HL-60 (cell line): ENCODE results near the gene ARHGEF7.

Experiments used
- DNase-seq, 2 experiments: peaks; one replicate each; pipeline ENCODE4 v3.0.0-alpha.2; 2010 to 2020; ENCODE audit warnings: low read depth in 1 of 2, low spot score in 1 of 2
- H3K27ac ChIP-seq: fragments of 250-450 bp; sonication (Bioruptor Pico); replicated peaks from 2 replicates; pipeline ENCODE4 v1.5.1; 2020; ENCODE audit warnings: mild to moderate bottlenecking, moderate library complexity
- H3K27me3 ChIP-seq: fragments of 250-450 bp; sonication (Bioruptor Pico); 2 replicates; pipeline ENCODE4 v1.5.1; 2021; ENCODE audit warnings: mild to moderate bottlenecking, moderate library complexity; ENCODE audit not compliant: insufficient read depth, poor library complexity, severe bottlenecking
- H3K4me3 ChIP-seq: replicated peaks from 2 replicates; pipeline ENCODE4 v1.5.1; 2011; ENCODE audit warnings: mild to moderate bottlenecking, control low read depth, low read length; ENCODE audit not compliant: insufficient read depth
- CTCF ChIP-seq: IDR thresholded peaks from one replicate; pipeline ENCODE4 v1.5.1; 2011; ENCODE audit warnings: low read length, control low read depth, inconsistent platforms; ENCODE audit not compliant: insufficient read depth
- GABPA ChIP-seq: IDR thresholded peaks from 2 replicates; pipeline ENCODE4 v1.6.1; 2012; ENCODE audit warnings: low read depth
- POLR2AphosphoS5 ChIP-seq: IDR thresholded peaks from 2 replicates; pipeline ENCODE4 v1.6.1; 2012; ENCODE audit warnings: low read depth
- REST ChIP-seq: IDR thresholded peaks from 2 replicates; pipeline ENCODE4 v1.6.1; 2012; ENCODE audit warnings: low read depth; ENCODE audit not compliant: insufficient replicate concordance
- SPI1 ChIP-seq: IDR thresholded peaks from 2 replicates; pipeline ENCODE4 v1.6.1; 2012; ENCODE audit warnings: low read depth, mild to moderate bottlenecking, borderline replicate concordance

ARHGEF7 gene

DNA sequence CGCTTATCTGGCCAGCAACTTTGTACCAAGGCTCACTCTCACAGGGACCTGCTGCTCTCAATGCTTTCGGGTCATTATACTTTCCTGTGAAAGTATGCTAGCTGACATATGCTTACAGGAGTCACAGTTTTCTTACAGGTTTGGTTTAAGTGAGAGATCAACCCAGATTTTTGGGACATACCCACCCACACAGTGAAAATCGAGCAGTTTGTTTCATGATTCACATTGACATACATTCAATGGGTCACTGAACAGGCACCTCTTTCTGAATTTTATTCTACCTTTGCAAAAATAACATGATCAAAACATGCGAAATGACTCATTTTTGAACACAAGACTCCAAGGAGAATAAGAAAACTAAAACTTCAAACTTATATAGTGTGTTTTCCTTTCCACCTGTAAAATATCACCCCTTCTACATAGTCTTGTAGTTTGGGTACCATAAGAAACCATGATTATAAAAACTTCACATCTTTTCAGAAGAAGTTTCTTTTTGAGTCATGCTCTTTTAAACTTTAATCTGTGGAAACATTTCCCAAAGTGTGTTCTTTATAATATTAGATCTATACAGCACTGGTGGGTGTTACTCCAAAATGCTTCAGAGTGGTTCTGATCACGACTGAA lies 161.0 kb downstream of the ARHGEF7 start:
- H3K4me3 ChIP-seq, result no peak overlapping the region
- DNase-seq, result no peak
- H3K27me3 ChIP-seq, result no peaks in the 10 kb centered on the region
- TF ChIP-seq CTCF, result no peak
- no peak for TF ChIP-seq POLR2AphosphoS5
- TF ChIP-seq GABPA, result no peak
- no peak overlapping the region for H3K27ac ChIP-seq

- Histone ChIP-seq H3K27ac (no peak overlapping the region), H3K27me3 (no peaks in the 10 kb centered on the region), H3K4me3 (no peak overlapping the region)
- TF ChIP-seq POLR2AphosphoS5 (no peak), SPI1 (no peak), CTCF (no peak), REST (no peak)
- no peak for DNase-seq
Measured at GRCh38 chr13:111278258-111278657, 163.1 kb downstream of the ARHGEF7 start.

DNA sequence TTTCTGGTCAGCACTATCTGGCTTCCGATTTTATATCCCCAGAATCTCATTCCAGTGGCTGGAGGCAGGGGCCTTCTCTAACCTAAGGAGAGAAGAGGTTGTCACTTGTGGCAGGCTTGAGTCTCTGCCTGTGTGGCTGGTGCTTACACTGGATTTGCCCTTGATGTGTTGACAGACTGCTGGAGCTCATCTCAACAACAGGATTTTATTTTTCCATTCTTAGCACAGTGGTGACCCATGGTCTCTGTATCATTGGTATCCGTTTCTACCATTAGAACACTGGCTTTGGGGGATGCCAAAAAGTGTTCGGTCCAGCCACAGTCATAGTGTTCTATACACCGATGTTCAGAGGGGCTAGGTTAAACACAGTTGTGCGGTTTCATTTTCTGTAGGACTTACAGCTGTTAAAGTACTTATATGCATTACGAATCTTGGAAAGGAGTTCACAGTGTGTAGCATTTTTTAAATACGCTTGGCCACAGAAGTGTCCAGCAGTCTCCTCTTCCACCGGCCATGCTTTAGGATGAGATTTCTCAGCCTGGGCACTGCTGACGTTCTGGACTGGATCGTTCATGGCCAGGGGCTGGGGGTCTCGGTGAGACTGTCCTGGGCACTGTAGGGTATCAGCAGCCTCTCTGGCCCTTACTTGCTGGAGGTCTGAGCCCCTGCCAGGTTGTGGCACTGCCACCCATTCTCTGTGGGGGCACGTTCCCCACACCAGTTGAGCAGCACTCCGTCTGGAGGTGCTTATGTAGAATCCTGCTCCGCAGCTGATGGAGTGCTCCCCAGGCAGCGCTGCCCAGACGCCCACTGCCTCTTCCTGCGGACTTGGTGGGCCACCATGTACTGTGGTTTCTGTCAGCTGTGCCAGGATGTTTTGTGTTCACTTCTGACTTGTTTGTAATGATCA lies 163.9 kb downstream of the ARHGEF7 start:
- Histone ChIP-seq H3K4me3 (no peak overlapping the region), H3K27ac (no peak overlapping the region), H3K27me3 (no peaks in the 10 kb centered on the region)
- DNase-seq, result no peak
- TF ChIP-seq REST (no peak), POLR2AphosphoS5 (no peak), SPI1 (no peak)

GRCh38 chr13:111280226-111280625 lies 165.1 kb downstream of the ARHGEF7 start:
- no peaks in the 10 kb centered on the region for H3K27me3 ChIP-seq
- no peak for DNase-seq
- no peak for TF ChIP-seq POLR2AphosphoS5
- no peak overlapping the region for H3K4me3 ChIP-seq
- H3K27ac ChIP-seq, result no peak overlapping the region
